Fibroblast of lung (primary cell): ENCODE measurements around the gene C2orf81. TPM values are rescaled to one million over a fixed set of nuclear protein-coding genes. Genes with fewer than 3 reads are reported as not detected.

Experiments
- DNase-seq, 2 donors: peaks; one replicate each; pipeline versions ENCODE4 v3.0.0 to v3.0.0-alpha.2; 2010; ENCODE audit warnings: low read depth in 2 of 2
- H2AFZ ChIP-seq: 2 replicates; pipeline ENCODE4 v1.5.1; 2012; ENCODE audit warnings: low read length, control low read depth, inconsistent platforms
- H3K27ac ChIP-seq: 2 replicates; pipeline ENCODE4 v1.5.1; 2011; ENCODE audit warnings: low read length, control low read depth; ENCODE audit not compliant: insufficient read depth
- H3K27me3 ChIP-seq: 2 replicates; pipeline ENCODE4 v1.5.1; 2011; ENCODE audit warnings: mild to moderate bottlenecking, low read length; ENCODE audit not compliant: control insufficient read depth, insufficient read depth
- H3K36me3 ChIP-seq: 2 replicates; pipeline ENCODE4 v1.5.1; 2011; ENCODE audit warnings: low read length; ENCODE audit not compliant: control insufficient read depth, insufficient read depth
- H3K4me1 ChIP-seq: 2 replicates; pipeline ENCODE4 v1.5.1; 2011; ENCODE audit warnings: low read length; ENCODE audit not compliant: control insufficient read depth, insufficient read depth; ENCODE audit errors: extremely low read depth
- H3K4me2 ChIP-seq: 2 replicates; pipeline ENCODE4 v1.5.1; 2011; ENCODE audit warnings: low read length, control low read depth; ENCODE audit not compliant: insufficient read depth; ENCODE audit errors: extremely low read depth
- H3K4me3 ChIP-seq, 4 experiments: fragments of 200-600 bp in 1 of 4; sonication (generic) in 1 of 4; replicated peaks in 1 of 4; 2 replicates each; pipeline ENCODE4 v1.5.1; 2011 to 2016; ENCODE audit warnings: low read length in 4 of 4, low read depth in 3 of 4, mild to moderate bottlenecking in 3 of 4, control low read depth in 2 of 4, inconsistent platforms in 1 of 4, mixed read lengths in 1 of 4; ENCODE audit not compliant: insufficient read depth in 1 of 4; ENCODE audit errors: control extremely low read depth in 1 of 4
- H3K79me2 ChIP-seq: 2 replicates; pipeline ENCODE4 v1.5.1; 2012; ENCODE audit warnings: mild to moderate bottlenecking, low read length, inconsistent platforms; ENCODE audit not compliant: control insufficient read depth, insufficient read depth
- H3K9ac ChIP-seq: 2 replicates; pipeline ENCODE4 v1.5.1; 2011; ENCODE audit warnings: mild to moderate bottlenecking, low read length, control low read depth; ENCODE audit not compliant: insufficient read depth
- H3K9me3 ChIP-seq: 2 replicates; pipeline ENCODE4 v1.5.1; 2012; ENCODE audit warnings: low read depth, low read length; ENCODE audit not compliant: control insufficient read depth, insufficient read depth
- H4K20me1 ChIP-seq: 2 replicates; pipeline ENCODE4 v1.5.1; 2011; ENCODE audit warnings: low read length; ENCODE audit not compliant: control insufficient read depth, insufficient read depth; ENCODE audit errors: extremely low read depth
- CTCF ChIP-seq, 2 donors: IDR thresholded peaks in 1 of 2; conservative IDR thresholded peaks in 1 of 2; 1 replicate in 1 of 2; 2 replicates in 1 of 2; pipeline ENCODE4 v1.5.1; 2011 to 2012; ENCODE audit warnings: low read length in 2 of 2, control low read depth in 1 of 2, inconsistent platforms in 1 of 2, low read depth in 1 of 2, mild to moderate bottlenecking in 1 of 2
- EZH2 ChIP-seq: IDR thresholded peaks from 2 replicates; pipeline ENCODE4 v1.5.1; 2012; ENCODE audit warnings: low read length, control low read depth, mild to moderate bottlenecking; ENCODE audit errors: missing control alignments
- polyA plus RNA-seq, 2 donors: library from polyadenylated mRNA; depleted of rRNA in 1 of 2; stranded (reverse) in 1 of 2; unstranded in 1 of 2; fragments of >200 nt; gene quantifications; 2 replicates each; pipeline ENCODE4 v1.2.1, GENCODE V29; 2011 to 2012; ENCODE audit warnings: missing spikeins in 1 of 2
- total RNA-seq: library from RNA; depleted of rRNA; stranded (reverse); fragments of >200 nt; gene quantifications from 2 replicates; pipeline ENCODE4 v1.2.1, GENCODE V29; 2014

The C2orf81 gene
- total and polyA plus RNA-seq, 2 donors (not counting 1 experiment from before 2014, with no cell fraction given), result 0.25 to 1.5 TPM

GRCh38 chr2:74428675-74429074 lies 7.3 kb upstream of the C2orf81 start:
- no peak for DNase-seq
- H3K79me2 ChIP-seq, result no peaks in the 10 kb centered on the region
- no peak overlapping the region for H2AFZ ChIP-seq
- no peak overlapping the region for H3K9ac ChIP-seq
- no peak for TF ChIP-seq CTCF (conservative IDR thresholded peaks at IDR 0.05 in 1 of 2, IDR thresholded peaks at IDR 0.05 in 1 of 2; ENCODE audit: low read depth in 1 of 2, low read length in 2 of 2)
- H3K4me1 ChIP-seq, result peaks cover 2% of the 10 kb centered on the region
- peaks cover 16% of the 10 kb centered on the region for H3K36me3 ChIP-seq
- no peak overlapping the region for H3K4me3 ChIP-seq
- no peak overlapping the region for H3K27ac ChIP-seq
- H3K9me3 ChIP-seq, result no peaks in the 10 kb centered on the region
- no peak overlapping the region for H3K4me2 ChIP-seq
- H3K27me3 ChIP-seq, result no peaks in the 10 kb centered on the region
- H4K20me1 ChIP-seq, result no peaks in the 10 kb centered on the region

GRCh38 chr2:74427551-74427950 lies 6.1 kb upstream of the C2orf81 start:
- H3K9ac ChIP-seq, result no peak overlapping the region
- H3K4me1 ChIP-seq, result peaks cover 2% of the 10 kb centered on the region
- no peak overlapping the region for H2AFZ ChIP-seq
- no peak overlapping the region for H3K4me2 ChIP-seq
- H3K79me2 ChIP-seq, result no peaks in the 10 kb centered on the region
- no peak for TF ChIP-seq CTCF (conservative IDR thresholded peaks at IDR 0.05 in 1 of 2, IDR thresholded peaks at IDR 0.05 in 1 of 2; ENCODE audit: low read depth in 1 of 2, low read length in 2 of 2)
- no peak for TF ChIP-seq EZH2
- no peak overlapping the region for H3K27ac ChIP-seq
- no peak overlapping the region for H3K4me3 ChIP-seq
- H3K27me3 ChIP-seq, result no peaks in the 10 kb centered on the region
- no peaks in the 10 kb centered on the region for H3K9me3 ChIP-seq
- peaks cover 16% of the 10 kb centered on the region for H3K36me3 ChIP-seq
- H4K20me1 ChIP-seq, result no peaks in the 10 kb centered on the region
- DNase-seq, result no peak

- Histone ChIP-seq H3K4me3 (no peak overlapping the region), H3K9me3 (no peaks in the 10 kb centered on the region), H4K20me1 (no peaks in the 10 kb centered on the region), H2AFZ (no peak overlapping the region), H3K36me3 (peaks cover 14% of the 10 kb centered on the region), H3K9ac (no peak overlapping the region), H3K27ac (no peak overlapping the region), H3K4me1 (peaks cover 5% of the 10 kb centered on the region), H3K4me2 (no peak overlapping the region), H3K79me2 (no peaks in the 10 kb centered on the region), H3K27me3 (no peaks in the 10 kb centered on the region)
- TF ChIP-seq CTCF (conservative IDR thresholded peaks at IDR 0.05 in 1 of 2, IDR thresholded peaks at IDR 0.05 in 1 of 2; ENCODE audit: low read depth in 1 of 2, low read length in 2 of 2) (no peak), EZH2 (no peak)
- no peak for DNase-seq
Measured at GRCh38 chr2:74426181-74426758, 4.9 kb upstream of the C2orf81 start.
